Subcutaneous abdominal adipose tissue (tissue), 5 donors: ENCODE data around the gene TNS3.
A peak's percentile ranks its signal among the peaks of the same experiment; 100 is the strongest.

Source experiments
- H3K27ac ChIP-seq: one replicate; pipeline ENCODE4 v1.7.0; 2013; ENCODE audit warnings: low read depth, mild to moderate bottlenecking, inconsistent platforms, low read length, moderate library complexity
- H3K27me3 ChIP-seq, 5 donors: one replicate each; pipeline ENCODE4 v1.7.0; 2013; ENCODE audit warnings: low read length in 5 of 5, inconsistent platforms in 1 of 5; ENCODE audit not compliant: control insufficient read depth in 5 of 5, insufficient read depth in 4 of 5
- H3K36me3 ChIP-seq, 5 donors: one replicate each; pipeline ENCODE4 v1.7.0; 2013; ENCODE audit warnings: low read length in 5 of 5; ENCODE audit not compliant: control insufficient read depth in 5 of 5, insufficient read depth in 5 of 5
- H3K4me1 ChIP-seq, 5 donors: one replicate each; pipeline ENCODE4 v1.7.0; 2013; ENCODE audit warnings: low read length in 5 of 5, mild to moderate bottlenecking in 3 of 5, moderate library complexity in 1 of 5; ENCODE audit not compliant: control insufficient read depth in 5 of 5, insufficient read depth in 5 of 5
- H3K4me3 ChIP-seq, 5 donors: one replicate each; pipeline ENCODE4 v1.7.0; 2013; ENCODE audit warnings: low read length in 5 of 5, low read depth in 1 of 5
- H3K9ac ChIP-seq, 5 donors: one replicate each; pipeline ENCODE4 v1.7.0; 2013; ENCODE audit warnings: low read length in 5 of 5, mild to moderate bottlenecking in 4 of 5, moderate library complexity in 3 of 5
- H3K9me3 ChIP-seq, 5 donors: one replicate each; pipeline ENCODE4 v1.7.0; 2013; ENCODE audit warnings: low read length in 5 of 5; ENCODE audit not compliant: control insufficient read depth in 5 of 5
- donor health status: healthy.
- donor health status: healthy.
- donor health status: healthy.
- donor health status: healthy.
- donor health status: healthy.

The TNS3 gene

GRCh38 chr7:47427051-47427643, 154.8 kb downstream of the TNS3 start:
- Histone ChIP-seq H3K9me3 (no peaks in the 10 kb centered on the region), H3K4me1 (peaks cover 2 to 21% (median 12%) of the 10 kb centered on the region in 5 donors), H3K27ac (no peak overlapping the region), H3K27me3 (no peaks in the 10 kb centered on the region), H3K4me3 (no peak overlapping the region), H3K36me3 (peaks cover 9 to 65% (median 41%) of the 10 kb centered on the region in 5 donors), H3K9ac (no peak overlapping the region)

- peaks cover 2 to 21% (median 12%) of the 10 kb centered on the region in 5 donors for H3K4me1 ChIP-seq
- peaks cover 0 to 6% (median 0%) of the 10 kb centered on the region in 5 donors for H3K9me3 ChIP-seq
- no peaks in the 10 kb centered on the region for H3K27me3 ChIP-seq
- H3K27ac ChIP-seq, result no peak overlapping the region
- peaks cover 6 to 84% (median 59%) of the 10 kb centered on the region in 5 donors for H3K36me3 ChIP-seq
- H3K9ac ChIP-seq, result no peak overlapping the region
- H3K4me3 ChIP-seq, result no peak overlapping the region
Measured at GRCh38 chr7:47424523-47424922, 157.4 kb downstream of the TNS3 start.

- H3K4me1 ChIP-seq, result peaks cover 2 to 20% (median 15%) of the 10 kb centered on the region in 5 donors
- H3K27ac ChIP-seq, result no peak overlapping the region
- no peaks in the 10 kb centered on the region for H3K27me3 ChIP-seq
- H3K9me3 ChIP-seq, result peaks cover 0 to 6% (median 0%) of the 10 kb centered on the region in 5 donors
- no peak overlapping the region for H3K4me3 ChIP-seq
- H3K36me3 ChIP-seq, result peaks cover 6 to 90% (median 61%) of the 10 kb centered on the region in 5 donors
- H3K9ac ChIP-seq, result no peak overlapping the region
Measured at GRCh38 chr7:47423196-47423595, 158.7 kb downstream of the TNS3 start.

GRCh38 chr7:47422611-47423010, 159.3 kb downstream of the TNS3 start:
- H3K27me3 ChIP-seq, result no peaks in the 10 kb centered on the region
- peaks cover 0 to 26% (median 16%) of the 10 kb centered on the region in 5 donors for H3K4me1 ChIP-seq
- peaks cover 6 to 85% (median 56%) of the 10 kb centered on the region in 5 donors for H3K36me3 ChIP-seq
- no peak overlapping the region for H3K9ac ChIP-seq
- peaks cover 0 to 6% (median 0%) of the 10 kb centered on the region in 5 donors for H3K9me3 ChIP-seq
- no peak overlapping the region for H3K27ac ChIP-seq
- H3K4me3 ChIP-seq, result no peak overlapping the region

- no peaks in the 10 kb centered on the region for H3K27me3 ChIP-seq
- H3K4me3 ChIP-seq, result no peak overlapping the region
- peaks cover 0 to 35% (median 26%) of the 10 kb centered on the region in 5 donors for H3K4me1 ChIP-seq
- H3K9me3 ChIP-seq, result peaks cover 0 to 6% (median 0%) of the 10 kb centered on the region in 5 donors
- peaks cover 6 to 81% (median 55%) of the 10 kb centered on the region in 5 donors for H3K36me3 ChIP-seq
- no peak overlapping the region for H3K9ac ChIP-seq
- H3K27ac ChIP-seq, result no peak overlapping the region
Measured at GRCh38 chr7:47421456-47421855, 160.5 kb downstream of the TNS3 start.

GRCh38 chr7:47420122-47420780, 161.7 kb downstream of the TNS3 start:
- H3K9ac ChIP-seq, result no peak overlapping the region
- H3K36me3 ChIP-seq, result peaks cover 3 to 81% (median 56%) of the 10 kb centered on the region in 5 donors
- no peak overlapping the region for H3K4me3 ChIP-seq
- no peak overlapping the region for H3K27ac ChIP-seq
- H3K9me3 ChIP-seq, result peaks cover 0 to 6% (median 0%) of the 10 kb centered on the region in 5 donors
- H3K27me3 ChIP-seq, result no peaks in the 10 kb centered on the region
- peaks cover 0 to 35% (median 26%) of the 10 kb centered on the region in 5 donors for H3K4me1 ChIP-seq

- H3K27me3 ChIP-seq, result no peaks in the 10 kb centered on the region
- no peak overlapping the region for H3K27ac ChIP-seq
- peaks cover 1 to 42% (median 32%) of the 10 kb centered on the region in 5 donors for H3K4me1 ChIP-seq
- H3K36me3 ChIP-seq, result peaks cover 3 to 82% (median 59%) of the 10 kb centered on the region in 5 donors
- H3K4me3 ChIP-seq, result no peak overlapping the region
- H3K9ac ChIP-seq, result no peak overlapping the region
- peaks cover 0 to 6% (median 0%) of the 10 kb centered on the region in 5 donors for H3K9me3 ChIP-seq
Measured at GRCh38 chr7:47419471-47419870, 162.4 kb downstream of the TNS3 start.

- H3K27ac ChIP-seq, result no peak overlapping the region
- peaks cover 0 to 6% (median 0%) of the 10 kb centered on the region in 5 donors for H3K9me3 ChIP-seq
- no peak overlapping the region for H3K9ac ChIP-seq
- H3K36me3 ChIP-seq, result peaks cover 3 to 82% (median 58%) of the 10 kb centered on the region in 5 donors
- peaks cover 5 to 49% (median 39%) of the 10 kb centered on the region in 5 donors for H3K4me1 ChIP-seq
- no peaks in the 10 kb centered on the region for H3K27me3 ChIP-seq
- no peak overlapping the region for H3K4me3 ChIP-seq
Measured at GRCh38 chr7:47418601-47419309, 163.2 kb downstream of the TNS3 start.

GRCh38 chr7:47416492-47417480, 165.1 kb downstream of the TNS3 start:
- Histone ChIP-seq H3K36me3 (peaks cover 0 to 73% (median 49%) of the 10 kb centered on the region in 5 donors), H3K27ac (no peak overlapping the region), H3K27me3 (no peaks in the 10 kb centered on the region), H3K9me3 (peaks cover 0 to 6% (median 0%) of the 10 kb centered on the region in 5 donors), H3K9ac (no peak overlapping the region), H3K4me1 (peaks cover 5 to 45% (median 36%) of the 10 kb centered on the region in 5 donors), H3K4me3 (peak overlapping the region in 1 of 5 donors; percentile 9)
